Stimulated activated naive CD8-positive, alpha-beta T cell treated with anti-CD3 and anti-CD28 coated beads, Interleukin-15, Interleukin-2, amounts not matched to agents 100 ng/mL and 50 ng/mL, for 24 hours (primary cell): ENCODE results near the gene DBNL.

Source experiments
- H3K27ac Mint-ChIP-seq: one replicate; pipeline ENCODE4 v1.8.0; 2021; ENCODE audit warnings: mild to moderate bottlenecking, mixed read lengths
- H3K27me3 Mint-ChIP-seq: one replicate; pipeline ENCODE4 v1.8.0; 2021; ENCODE audit warnings: mixed read lengths
- H3K36me3 Mint-ChIP-seq: one replicate; pipeline ENCODE4 v1.8.0; 2021; ENCODE audit warnings: low read depth, mixed read lengths
- H3K4me1 Mint-ChIP-seq: one replicate; pipeline ENCODE4 v1.8.0; 2021; ENCODE audit warnings: low read depth, mixed read lengths
- H3K4me3 Mint-ChIP-seq: one replicate; pipeline ENCODE4 v1.8.0; 2021; ENCODE audit warnings: mild to moderate bottlenecking, mixed read lengths
- H3K9me3 Mint-ChIP-seq: one replicate; pipeline ENCODE4 v1.8.0; 2021; ENCODE audit warnings: mixed read lengths

Gene DBNL

GRCh38 chr7:44063894-44064651, 19.6 kb downstream of the DBNL start:
- Mint-ChIP-seq H3K9me3 (no peaks in the 10 kb centered on the region), H3K4me1 (peaks cover 33% of the 10 kb centered on the region), H3K36me3 (peaks cover 17% of the 10 kb centered on the region), H3K27ac (no peak overlapping the region), H3K4me3 (no peak overlapping the region), H3K27me3 (no peaks in the 10 kb centered on the region)

GRCh38 chr7:44064791-44065430, 20.4 kb downstream of the DBNL start:
- Mint-ChIP-seq H3K27ac (peak overlapping the region; percentile 31), H3K36me3 (peaks cover 17% of the 10 kb centered on the region), H3K27me3 (no peaks in the 10 kb centered on the region)

GRCh38 chr7:44065431-44066110, 21.1 kb downstream of the DBNL start, which contains the start of gene PGAM2:
TSS of gene PGAM2 (minus strand) at chr7:44065567. CDS start at chr7:44065529, 38 bp downstream.
- no peaks in the 10 kb centered on the region for H3K27me3 Mint-ChIP-seq
- H3K4me1 Mint-ChIP-seq = peaks cover 27% of the 10 kb centered on the region
- peaks cover 14% of the 10 kb centered on the region for H3K36me3 Mint-ChIP-seq
- no peak within 1 kb of the TSS for H3K4me3 Mint-ChIP-seq
- H3K27ac Mint-ChIP-seq = peak within 1 kb of the TSS; percentile 31
- H3K9me3 Mint-ChIP-seq = no peaks in the 10 kb centered on the region

More at GRCh38 chr7:44064791-44065430, 20.4 kb downstream of the DBNL start:
- Mint-ChIP-seq H3K4me3 (no peak overlapping the region), H3K4me1 (peaks cover 29% of the 10 kb centered on the region), H3K9me3 (no peaks in the 10 kb centered on the region)

- H3K9me3 Mint-ChIP-seq = no peaks in the 10 kb centered on the region
- peaks cover 31% of the 10 kb centered on the region for H3K4me1 Mint-ChIP-seq
- H3K27me3 Mint-ChIP-seq = no peaks in the 10 kb centered on the region
- peaks cover 18% of the 10 kb centered on the region for H3K36me3 Mint-ChIP-seq
- no peak overlapping the region for H3K27ac Mint-ChIP-seq
- H3K4me3 Mint-ChIP-seq = no peak overlapping the region
These were observed 21.6 kb downstream of the DBNL start for GRCh38 chr7:44066111-44066460.

DNA sequence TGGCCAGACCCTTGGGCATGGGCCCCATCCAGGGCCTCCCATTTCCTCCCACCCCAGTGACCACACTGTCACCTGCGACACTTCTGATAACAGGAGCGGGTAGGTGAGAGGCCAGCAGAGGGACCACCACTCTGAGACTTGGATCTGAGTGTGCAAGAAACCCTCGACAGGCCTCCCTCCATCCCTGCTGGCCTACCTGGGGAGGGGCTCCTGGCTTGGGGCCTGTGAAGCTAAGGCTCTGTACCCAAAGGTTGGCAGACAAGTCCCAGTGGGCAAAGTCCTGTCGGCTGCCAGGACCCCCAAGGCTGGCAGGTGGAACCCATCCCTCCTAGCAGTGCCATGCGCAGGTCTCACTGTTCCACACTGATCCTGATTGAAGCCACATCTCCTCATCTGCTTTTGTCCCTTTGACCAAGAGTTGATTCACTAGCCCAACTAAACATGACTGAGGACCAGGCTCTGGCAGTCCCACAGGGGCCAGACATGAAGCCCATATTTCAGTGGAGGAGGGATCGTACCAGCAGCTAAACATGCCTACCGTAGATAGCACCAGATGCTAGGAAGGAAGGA, 22.1 kb downstream of the DBNL start:
- Mint-ChIP-seq H3K4me1 (peaks cover 33% of the 10 kb centered on the region), H3K9me3 (no peaks in the 10 kb centered on the region), H3K27me3 (no peaks in the 10 kb centered on the region), H3K36me3 (peaks cover 16% of the 10 kb centered on the region), H3K4me3 (no peak overlapping the region), H3K27ac (no peak overlapping the region)

- no peaks in the 10 kb centered on the region for H3K9me3 Mint-ChIP-seq
- H3K4me3 Mint-ChIP-seq = no peak overlapping the region
- H3K27me3 Mint-ChIP-seq = no peaks in the 10 kb centered on the region
- H3K36me3 Mint-ChIP-seq = peaks cover 20% of the 10 kb centered on the region
- H3K27ac Mint-ChIP-seq = no peak overlapping the region
- H3K4me1 Mint-ChIP-seq = peaks cover 35% of the 10 kb centered on the region
These were observed 22.8 kb downstream of the DBNL start for GRCh38 chr7:44067064-44067951.

DNA sequence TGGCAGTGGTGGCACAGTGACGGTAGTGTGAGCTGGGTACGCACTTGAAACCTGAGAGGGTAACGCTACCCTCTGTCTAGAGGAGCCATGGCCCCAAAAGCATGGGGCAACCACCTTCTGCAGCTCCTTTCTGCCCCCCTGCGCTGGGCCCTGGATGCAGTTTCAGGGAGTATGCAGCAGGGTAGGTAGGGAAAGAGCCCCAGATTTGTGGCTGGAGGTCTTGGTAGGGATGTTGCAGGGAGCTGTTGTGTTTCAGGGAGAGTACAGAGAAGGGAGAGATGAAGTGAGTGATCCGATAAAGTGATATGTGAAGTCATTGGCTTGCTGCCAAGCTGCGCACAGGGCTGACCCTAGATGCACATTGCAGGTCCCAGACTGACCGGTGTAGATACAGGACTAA, 23.6 kb downstream of the DBNL start:
- H3K27ac Mint-ChIP-seq = no peak overlapping the region
- H3K36me3 Mint-ChIP-seq = peaks cover 25% of the 10 kb centered on the region
- peaks cover 41% of the 10 kb centered on the region for H3K4me1 Mint-ChIP-seq
- no peaks in the 10 kb centered on the region for H3K9me3 Mint-ChIP-seq
- no peaks in the 10 kb centered on the region for H3K27me3 Mint-ChIP-seq
- H3K4me3 Mint-ChIP-seq = no peak overlapping the region

GRCh38 chr7:44071726-44072363, 27.3 kb downstream of the DBNL start:
- Mint-ChIP-seq H3K4me3 (no peak overlapping the region), H3K27me3 (no peaks in the 10 kb centered on the region), H3K36me3 (peaks cover 54% of the 10 kb centered on the region), H3K4me1 (peaks cover 43% of the 10 kb centered on the region), H3K27ac (no peak overlapping the region), H3K9me3 (no peaks in the 10 kb centered on the region)

DNA sequence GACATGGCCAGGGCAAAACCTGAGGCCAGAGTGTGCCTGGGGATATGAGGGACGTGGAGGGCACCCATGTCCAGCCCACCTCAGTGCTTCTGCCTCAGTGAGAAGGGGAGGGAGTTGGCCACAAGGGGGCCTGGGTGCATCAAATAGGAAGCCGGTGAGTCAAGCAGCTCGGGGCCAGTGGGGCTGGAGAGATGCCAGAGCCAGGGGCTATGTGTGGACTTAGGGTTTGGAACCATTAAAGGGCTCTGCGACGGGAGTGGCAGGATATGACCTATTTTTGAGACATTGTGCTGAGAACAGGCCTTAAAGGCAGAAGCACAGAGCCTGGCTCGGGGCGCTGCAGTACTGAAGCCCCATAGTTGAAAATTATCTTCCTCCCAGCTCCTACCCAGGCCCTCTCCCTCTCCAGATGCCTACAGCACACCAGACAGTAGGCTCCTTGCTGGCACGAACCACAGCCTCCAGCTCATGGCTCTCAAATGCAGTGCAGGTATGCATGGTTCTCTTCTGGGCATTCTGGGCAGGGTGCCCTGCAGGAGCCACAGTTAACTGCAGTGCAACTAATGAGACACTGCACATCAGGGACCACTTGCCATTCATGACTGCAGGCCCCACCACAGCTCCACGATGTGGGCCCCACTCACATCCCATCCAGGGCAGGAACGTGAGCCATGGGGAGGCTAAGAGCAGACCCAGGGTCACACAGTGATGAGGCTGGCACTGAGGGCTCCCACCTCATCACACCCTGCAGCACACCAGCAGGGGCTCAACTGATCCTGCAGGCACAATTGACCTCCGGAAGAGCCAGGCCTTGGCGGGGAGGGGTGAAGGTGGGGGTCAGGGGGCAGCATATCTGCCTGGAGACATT, 28.1 kb downstream of the DBNL start:
- Mint-ChIP-seq H3K36me3 (peaks cover 61% of the 10 kb centered on the region), H3K4me1 (peaks cover 47% of the 10 kb centered on the region), H3K27me3 (no peaks in the 10 kb centered on the region), H3K4me3 (no peak overlapping the region), H3K9me3 (no peaks in the 10 kb centered on the region), H3K27ac (no peak overlapping the region)

DNA sequence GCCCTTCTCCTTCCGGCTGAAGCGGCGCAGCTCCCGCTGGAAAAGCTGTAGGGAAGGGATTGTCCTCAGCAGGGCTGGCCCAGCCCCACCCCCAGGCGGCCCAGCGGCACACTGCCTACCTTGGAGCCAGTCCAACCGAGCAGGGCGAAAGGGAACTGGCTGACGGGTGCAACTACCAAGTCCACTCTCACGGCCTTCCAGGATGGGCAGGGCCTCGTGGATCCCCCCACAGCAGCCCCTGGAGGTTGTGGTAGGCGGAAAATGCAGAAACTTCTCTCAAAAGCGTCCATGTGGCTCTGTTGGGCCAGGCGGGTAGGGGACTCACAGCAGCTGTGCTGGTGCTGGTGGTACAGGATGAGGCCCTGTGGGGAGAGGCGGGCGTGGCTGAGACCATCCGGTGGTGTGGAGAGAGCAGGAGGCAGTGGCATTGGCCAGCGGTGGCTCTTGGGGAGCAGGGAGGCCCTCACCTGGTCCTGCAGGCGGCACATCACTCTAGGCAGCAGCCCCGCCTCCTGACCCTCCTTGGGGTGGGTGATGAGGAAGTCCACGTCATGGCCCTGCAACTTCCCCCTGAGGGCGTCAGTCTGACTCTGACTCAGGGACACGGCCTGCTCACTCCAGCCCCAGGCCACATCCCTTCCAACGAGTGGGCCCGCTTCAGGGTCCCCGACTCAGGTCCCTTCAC, 29.3 kb downstream of the DBNL start:
- Mint-ChIP-seq H3K9me3 (no peaks in the 10 kb centered on the region), H3K4me3 (no peak overlapping the region), H3K27me3 (no peaks in the 10 kb centered on the region), H3K36me3 (peaks cover 73% of the 10 kb centered on the region), H3K27ac (peak overlapping the region; percentile 61), H3K4me1 (peaks cover 50% of the 10 kb centered on the region)

DNA sequence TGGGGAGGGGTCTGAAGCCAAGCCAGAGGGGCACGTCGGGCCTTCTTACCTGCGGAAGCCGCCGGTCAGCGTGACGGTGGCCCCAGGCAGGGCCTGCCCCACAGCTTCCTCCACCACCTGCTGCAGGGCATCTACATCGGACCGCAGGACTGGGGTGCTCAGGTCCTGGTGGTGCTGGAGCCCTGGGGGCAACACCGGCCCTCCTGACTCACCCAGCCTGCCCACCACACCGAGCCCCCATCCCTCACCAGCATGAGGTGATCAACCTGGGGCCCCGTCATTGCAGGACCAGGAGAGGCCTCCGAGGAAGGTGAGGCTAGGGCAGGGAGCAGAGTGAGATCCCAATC, 29.8 kb downstream of the DBNL start:
- H3K36me3 Mint-ChIP-seq = peaks cover 77% of the 10 kb centered on the region
- H3K9me3 Mint-ChIP-seq = no peaks in the 10 kb centered on the region
- H3K27ac Mint-ChIP-seq = no peak overlapping the region
- H3K4me1 Mint-ChIP-seq = peaks cover 54% of the 10 kb centered on the region
- no peaks in the 10 kb centered on the region for H3K27me3 Mint-ChIP-seq
- H3K4me3 Mint-ChIP-seq = no peak overlapping the region

DNA sequence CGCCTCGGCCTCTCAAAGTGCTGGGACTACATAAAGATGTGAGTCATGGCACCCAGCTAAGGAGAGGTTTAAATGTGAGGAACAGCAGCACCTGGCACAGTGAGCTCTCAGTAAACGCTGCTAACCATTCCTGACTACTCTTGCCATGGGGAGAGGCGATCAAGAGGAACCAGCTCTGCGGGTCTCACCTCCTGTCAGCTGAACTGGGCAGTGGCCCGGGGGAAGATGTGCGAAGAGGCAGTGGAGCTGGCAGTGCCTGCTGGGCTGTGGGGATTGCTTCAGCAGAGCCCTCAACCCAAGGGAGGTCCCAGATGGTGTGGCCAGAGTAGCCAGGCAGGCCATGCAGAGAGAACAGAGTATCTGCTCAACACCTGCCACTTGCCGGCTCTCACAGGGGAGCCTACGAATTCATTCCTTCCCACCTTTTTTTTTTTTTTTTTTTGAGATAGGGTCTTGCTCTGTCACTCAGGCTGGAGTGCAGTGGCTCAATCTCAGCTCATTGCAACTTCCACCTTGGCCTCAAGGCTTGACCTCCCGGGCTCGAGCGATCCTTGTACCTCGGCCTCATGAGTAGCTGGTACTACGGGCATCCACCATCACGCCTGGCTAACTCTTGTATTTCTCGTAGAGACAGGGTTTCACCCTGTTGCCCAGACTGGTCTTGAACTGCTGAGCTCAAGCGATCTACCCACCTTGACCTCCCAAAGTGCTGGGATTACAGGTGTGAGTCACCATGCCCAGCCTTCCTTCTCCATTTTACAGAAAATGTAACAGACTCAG, 31.0 kb downstream of the DBNL start:
- Mint-ChIP-seq H3K27ac (peak overlapping the region; percentile 40), H3K9me3 (no peaks in the 10 kb centered on the region), H3K4me1 (peaks cover 62% of the 10 kb centered on the region), H3K27me3 (no peaks in the 10 kb centered on the region), H3K36me3 (peaks cover 71% of the 10 kb centered on the region), H3K4me3 (no peak overlapping the region)
